HCT116 (cell line): ENCODE results near the gene COPS9. TPM values are rescaled to one million over a fixed set of nuclear protein-coding genes. Genes with fewer than 3 reads are reported as not detected.

Experiments used
- ATAC-seq: fragments of 200-7000 bp; cut with Tn5 transposase; 2 replicates; pipeline ENCODE4 v1.9.1; 2020; ENCODE audit warnings: mild to moderate bottlenecking, moderate library complexity
- BruUV-seq: library from RNA; stranded (reverse); fragments of 400-500 nt; replicated peaks from 2 replicates; lab custom pipeline; 2021; lab: Mats Ljungman, UMichigan
- CTCF ChIA-PET: fragments of 300-600 bp; sonication (Branson Sonifier 250); formaldehyde crosslinking; loops from one replicate; lab custom pipeline; 2021; ENCODE audit warnings: antibody characterized with exemption; lab: Charles Lee
- POLR2A ChIA-PET: fragments of 300-600, 350-600 bp; sonication (Branson Sonifier 250); formaldehyde crosslinking; loops from one replicate; lab custom pipeline; 2021; ENCODE audit warnings: antibody characterized with exemption; lab: Charles Lee
- RAD21 ChIA-PET, 2 experiments: fragments of 300-600 bp; sonication (Branson Sonifier 250); formaldehyde crosslinking; loops; one replicate each; lab custom pipeline; 2023; ENCODE audit warnings: low total read pairs in 2 of 2; ENCODE audit not compliant: uncharacterized antibody in 2 of 2, unreplicated experiment in 2 of 2, low non-redundant PET in 1 of 2; lab: Charles Lee
- DNase-seq: peaks from one replicate; pipeline ENCODE4 v3.0.0-alpha.2; 2010; ENCODE audit warnings: low read depth, low spot score
- H2AFZ ChIP-seq: fragments of 200-600 bp; shearing (Covaris generic), sonication (generic); 2 replicates; pipeline ENCODE4 v1.6.1; 2017; ENCODE audit warnings: low read depth, mixed run types, mixed read lengths, antibody characterized with exemption, low read length; ENCODE audit not compliant: poor library complexity, severe bottlenecking
- H3K27ac ChIP-seq: 2 replicates; pipeline ENCODE4 v1.5.1; 2012; ENCODE audit warnings: low read depth, low read length
- H3K27me3 ChIP-seq: fragments of 200-600 bp; sonication (generic); 2 replicates; pipeline ENCODE4 v1.6.1; 2016; ENCODE audit warnings: mixed run types, low read length, mixed read lengths; ENCODE audit not compliant: insufficient read depth
- H3K36me3 ChIP-seq, 2 experiments: fragments of 200-500 bp in 1 of 2; fragments of 200-600 bp in 1 of 2; sonication (Bioruptor generic) in 1 of 2; sonication (generic) in 1 of 2; 2 replicates each; pipeline versions ENCODE4 v1.5.1 to v1.6.1; 2014 to 2016; ENCODE audit warnings: low read length in 2 of 2, inconsistent platforms in 1 of 2, mixed read lengths in 1 of 2, mixed run types in 1 of 2; ENCODE audit not compliant: insufficient read depth in 2 of 2, control insufficient read depth in 1 of 2
- H3K4me1 ChIP-seq, 2 experiments: fragments of 200-600 bp in 1 of 2; sonication (generic) in 1 of 2; 2 replicates each; pipeline versions ENCODE4 v1.5.1 to v1.6.1; 2012 to 2017; ENCODE audit warnings: low read length in 2 of 2, inconsistent platforms in 1 of 2, mild to moderate bottlenecking in 1 of 2, mixed read lengths in 1 of 2, mixed run types in 1 of 2, moderate library complexity in 1 of 2; ENCODE audit not compliant: insufficient read depth in 2 of 2, control insufficient read depth in 1 of 2
- H3K4me2 ChIP-seq: fragments of 200-600 bp; sonication (generic); 2 replicates; pipeline ENCODE4 v1.6.1; 2017; ENCODE audit warnings: mixed run types, low read length, mixed read lengths
- H3K4me3 ChIP-seq, 2 experiments: fragments of 200-600 bp in 1 of 2; sonication (generic) in 1 of 2; replicated peaks in 1 of 2; 2 replicates each; pipeline ENCODE4 v1.5.1; 2011 to 2016; ENCODE audit warnings: low read length in 2 of 2, control low read depth in 1 of 2, low read depth in 1 of 2, mild to moderate bottlenecking in 1 of 2, mixed read lengths in 1 of 2, mixed run types in 1 of 2
- H3K79me2 ChIP-seq: fragments of 200-600 bp; sonication (generic); 2 replicates; pipeline ENCODE4 v1.6.1; 2017; ENCODE audit warnings: mild to moderate bottlenecking, mixed run types, low read length, moderate library complexity, mixed read lengths; ENCODE audit not compliant: insufficient read depth
- H3K9ac ChIP-seq: fragments of 200-600 bp; sonication (generic); 2 replicates; pipeline ENCODE4 v1.6.1; 2016; ENCODE audit warnings: low read length, mixed read lengths
- H3K9me2 ChIP-seq: fragments of 200-600 bp; sonication (generic), shearing (Covaris generic); 2 replicates; pipeline ENCODE4 v1.6.1; 2017; ENCODE audit warnings: mixed run types, mild to moderate bottlenecking, moderate library complexity; ENCODE audit not compliant: insufficient read depth
- H3K9me3 ChIP-seq, 2 experiments: fragments of 200-500 bp in 1 of 2; fragments of 200-600 bp in 1 of 2; sonication (Bioruptor generic) in 1 of 2; sonication (generic) in 1 of 2; 2 replicates each; pipeline ENCODE4 v1.6.1; 2014 to 2017; ENCODE audit warnings: low read length in 2 of 2, mixed read lengths in 2 of 2, inconsistent platforms in 1 of 2, low read depth in 1 of 2, mild to moderate bottlenecking in 1 of 2, mixed run types in 1 of 2, moderate library complexity in 1 of 2; ENCODE audit not compliant: control insufficient read depth in 1 of 2, insufficient read depth in 1 of 2
- H4K20me1 ChIP-seq: fragments of 200-600 bp; sonication (generic), shearing (Covaris generic); 2 replicates; pipeline ENCODE4 v1.6.1; 2017; ENCODE audit warnings: mixed run types, mild to moderate bottlenecking, moderate library complexity; ENCODE audit not compliant: insufficient read depth
- CEBPB ChIP-seq: IDR thresholded peaks from 2 replicates; pipeline ENCODE4 v1.6.1; 2012; ENCODE audit warnings: low read depth
- CTCF ChIP-seq, 3 experiments: fragments of 200-600 bp in 1 of 3; sonication (generic) in 1 of 3; IDR thresholded peaks in 2 of 3; conservative IDR thresholded peaks in 1 of 3; 2 replicates each; pipeline ENCODE4 v1.5.1; 2012 to 2017; ENCODE audit warnings: low read depth in 2 of 3, low read length in 2 of 3, antibody characterized with exemption in 1 of 3, borderline replicate concordance in 1 of 3, control low read depth in 1 of 3, mild to moderate bottlenecking in 1 of 3, mixed read lengths in 1 of 3, mixed run types in 1 of 3, moderate library complexity in 1 of 3; ENCODE audit not compliant: insufficient read depth in 1 of 3
- EGR1 ChIP-seq: IDR thresholded peaks from 2 replicates; pipeline ENCODE4 v1.6.1; 2012; ENCODE audit warnings: low read depth
- ELF1 ChIP-seq: IDR thresholded peaks from 2 replicates; pipeline ENCODE4 v1.6.1; 2012; ENCODE audit warnings: low read depth, borderline replicate concordance
- EZH2 ChIP-seq: fragments of 200-600 bp; sonication (generic); IDR thresholded peaks from 2 replicates; pipeline ENCODE4 v1.6.1; 2017; ENCODE audit warnings: antibody characterized with exemption, mixed run types
- EZH2phosphoT487 ChIP-seq: fragments of 200-600 bp; IDR thresholded peaks from 2 replicates; pipeline ENCODE4 v1.6.1; 2018; ENCODE audit warnings: antibody characterized with exemption, borderline replicate concordance
- JUND ChIP-seq: IDR thresholded peaks from 2 replicates; pipeline ENCODE4 v1.6.1; 2012
- POLR2A ChIP-seq: IDR thresholded peaks from 2 replicates; pipeline ENCODE4 v1.7.0; 2011; ENCODE audit warnings: borderline replicate concordance; ENCODE audit not compliant: insufficient read depth, insufficient read length; ENCODE audit errors: extremely low read depth
- POLR2AphosphoS5 ChIP-seq: IDR thresholded peaks from 2 replicates; pipeline ENCODE4 v1.6.1; 2011; ENCODE audit warnings: mild to moderate bottlenecking, low read depth, low read length, moderate library complexity
- REST ChIP-seq: IDR thresholded peaks from 2 replicates; pipeline ENCODE4 v1.6.1; 2012; ENCODE audit warnings: low read depth
- ZFX ChIP-seq: fragments of 450-650 bp; IDR thresholded peaks from 2 replicates; pipeline ENCODE4 v1.6.1; 2017
- ZNF274 ChIP-seq: fragments of 200-500 bp; sonication (Bioruptor generic); IDR thresholded peaks from 2 replicates; pipeline ENCODE4 v1.6.1; 2014; ENCODE audit warnings: mild to moderate bottlenecking, low read depth, low read length, inconsistent platforms
- intact Hi-C: fragments of 100-400 bp; cut with micrococcal nuclease; formaldehyde crosslinking; loops from 2 replicates; pipeline ENCODE4 v1.10.0; 2022
- total RNA-seq: library from RNA; stranded (reverse); gene quantifications from one replicate; pipeline ENCODE4 v1.2.1, GENCODE V29; 2021; ENCODE audit not compliant: unreplicated experiment
- TF ChIP-seq, protein P1 (sequence below): IDR thresholded peaks from 2 replicates; pipeline ENCODE4 v1.6.1; 2012

COPS9 gene
- total RNA-seq, 1 experiment from 2014 or later: 111 TPM

GRCh38 chr2:240131296-240131695 lies 4.8 kb downstream of the COPS9 start:
- H3K9me3 ChIP-seq: no peaks in the 10 kb centered on the region
- H3K4me2 ChIP-seq: no peak overlapping the region
- CTCF ChIA-PET: no interaction called here
- no peak overlapping the region for H3K9ac ChIP-seq
- H3K27ac ChIP-seq: no peak overlapping the region
- TF ChIP-seq EZH2 (no peak), EZH2phosphoT487 (no peak)
- TF ChIP-seq, protein P1, sequence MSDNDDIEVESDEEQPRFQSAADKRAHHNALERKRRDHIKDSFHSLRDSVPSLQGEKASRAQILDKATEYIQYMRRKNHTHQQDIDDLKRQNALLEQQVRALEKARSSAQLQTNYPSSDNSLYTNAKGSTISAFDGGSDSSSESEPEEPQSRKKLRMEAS: no peak
- peaks cover 31% of the 10 kb centered on the region for H3K79me2 ChIP-seq
- H3K4me1 ChIP-seq: peaks cover 7 to 11% of the 10 kb centered on the region in 2 experiments; a peak in 2 of 4 replicates
- POLR2A ChIA-PET: no interaction called here
- RAD21 ChIA-PET: no interaction called here
- no peak overlapping the region for H2AFZ ChIP-seq
- no peaks in the 10 kb centered on the region for H3K27me3 ChIP-seq
- H3K9me2 ChIP-seq: no peaks in the 10 kb centered on the region
- no TSS peak for BruUV-seq
- DNase-seq: no peak
- intact Hi-C loops: no loop called here
- no peaks in the 10 kb centered on the region for H4K20me1 ChIP-seq
- no peak overlapping the region for H3K4me3 ChIP-seq
- ATAC-seq: no peak
- peaks cover 32 to 36% of the 10 kb centered on the region in 2 experiments; a peak in 3 of 4 replicates for H3K36me3 ChIP-seq

GRCh38 chr2:240130393-240131195 lies 5.5 kb downstream of the COPS9 start:
- Histone ChIP-seq H3K27ac (no peak overlapping the region), H4K20me1 (no peaks in the 10 kb centered on the region), H3K9me3 (no peaks in the 10 kb centered on the region), H2AFZ (no peak overlapping the region), H3K27me3 (no peaks in the 10 kb centered on the region), H3K4me2 (no peak overlapping the region), H3K9me2 (no peaks in the 10 kb centered on the region), H3K4me1 (peaks cover 7 to 11% of the 10 kb centered on the region in 2 experiments; a peak in 2 of 4 replicates), H3K4me3 (no peak overlapping the region), H3K9ac (no peak overlapping the region), H3K36me3 (peaks cover 32 to 36% of the 10 kb centered on the region in 2 experiments; a peak in 3 of 4 replicates), H3K79me2 (peaks cover 25% of the 10 kb centered on the region)
- DNase-seq (no peak), ATAC-seq (no peak)
- ChIA-PET CTCF (no interaction called here), POLR2A (no interaction called here), RAD21 (no interaction called here)
- intact Hi-C loops: no loop called here
- no TSS peak for BruUV-seq
- no peak for TF ChIP-seq ELF1
- no peak for TF ChIP-seq EGR1
- no peak for TF ChIP-seq ZNF274
- TF ChIP-seq POLR2A: no peak
- TF ChIP-seq EZH2: no peak
- TF ChIP-seq REST: no peak
- TF ChIP-seq JUND: no peak
- no peak for TF ChIP-seq ZFX
- TF ChIP-seq, protein P1: no peak
- TF ChIP-seq CEBPB: no peak
- TF ChIP-seq POLR2AphosphoS5: no peak
- no peak for TF ChIP-seq CTCF (IDR thresholded peaks at IDR 0.05 in 2 of 3, conservative IDR thresholded peaks at IDR 0.05 in 1 of 3; ENCODE audit: borderline replicate concordance in 1 of 3, insufficient read depth in 1 of 3, low read depth in 2 of 3, low read length in 2 of 3)
